K562 (cell line): ENCODE measurements around the gene CCDC78. TPM values are rescaled to one million over a fixed set of nuclear protein-coding genes. Genes with fewer than 3 reads are reported as not detected.

ENCODE experiments used
- ATAC-seq: fragments of 200-7000 bp; cut with Tn5 transposase; 3 replicates; pipeline ENCODE4 v1.9.1; 2020; ENCODE audit warnings: moderate library complexity
- BruUV-seq: library from RNA; stranded (reverse); fragments of 400-500 nt; replicated peaks from 2 replicates; lab custom pipeline; 2021; lab: Mats Ljungman, UMichigan
- CTCF ChIA-PET: fragments of 300-600 bp; formaldehyde crosslinking; extraction: SDS; loops from one replicate; lab custom pipeline; 2021; ENCODE audit warnings: low intra/inter-chr PET ratio; lab: Yijun Ruan, JAX
- POLR2A ChIA-PET: fragments of 300-600, 350-650 bp; sonication (Branson Sonifier 250); formaldehyde crosslinking; extraction: SDS; loops from one replicate; lab custom pipeline; 2021; ENCODE audit warnings: antibody characterized with exemption, inconsistent platforms; lab: Yijun Ruan, JAX
- DNase-seq, 4 experiments: peaks; one replicate each; pipeline versions ENCODE4 v3.0.0 to v3.0.0-alpha.2; 2011 to 2018; ENCODE audit warnings: low spot score in 3 of 4, mixed read lengths in 3 of 4; ENCODE audit errors: extremely low read depth in 1 of 4
- FAIRE-seq: peaks from 2 replicates; lab custom pipeline; 2011; peaks lifted over from hg19 to GRCh38; lab: Jason Lieb, UNC
- H2AFZ ChIP-seq: 2 replicates; pipeline ENCODE4 v1.6.0; 2011; ENCODE audit warnings: low read depth, low read length, control low read depth, inconsistent platforms
- H3K27ac ChIP-seq: fragments of 200-600 bp; 3 replicates; pipeline ENCODE4 v1.8.0; 2011; ENCODE audit warnings: low read depth, mild to moderate bottlenecking, control low read depth, inconsistent platforms, low read length, moderate library complexity, mixed read lengths; ENCODE audit errors: extremely low read depth
- H3K27me3 ChIP-seq, 2 experiments: fragments of 300-600 bp in 1 of 2; 2 replicates in 1 of 2; 3 replicates in 1 of 2; pipeline versions ENCODE4 v1.6.0 to v1.8.0; 2011; ENCODE audit warnings: inconsistent platforms in 2 of 2, low read length in 2 of 2, mild to moderate bottlenecking in 1 of 2, mixed read lengths in 1 of 2, moderate library complexity in 1 of 2; ENCODE audit not compliant: control insufficient read depth in 2 of 2, insufficient read depth in 2 of 2
- H3K36me3 ChIP-seq: fragments of 300-600 bp; 3 replicates; pipeline ENCODE4 v1.8.0; 2011; ENCODE audit warnings: mild to moderate bottlenecking, low read length, inconsistent platforms; ENCODE audit not compliant: control insufficient read depth, insufficient read depth
- H3K4me1 ChIP-seq, 2 experiments: fragments of 200-600 bp in 1 of 2; replicated peaks in 1 of 2; 2 replicates in 1 of 2; 3 replicates in 1 of 2; pipeline versions ENCODE4 v1.5.1 to v1.8.0; 2011; ENCODE audit warnings: inconsistent platforms in 2 of 2, low read length in 2 of 2, mild to moderate bottlenecking in 1 of 2, mixed read lengths in 1 of 2, moderate library complexity in 1 of 2; ENCODE audit not compliant: control insufficient read depth in 2 of 2, insufficient read depth in 2 of 2
- H3K4me2 ChIP-seq: 2 replicates; pipeline ENCODE4 v1.6.1; 2011; ENCODE audit warnings: low read length, control low read depth, inconsistent platforms, mixed read lengths; ENCODE audit not compliant: insufficient read depth
- H3K4me3 ChIP-seq: fragments of 200-600 bp; sonication (generic), shearing (Covaris generic); 2 replicates; pipeline ENCODE4 v1.5.1; 2016; ENCODE audit warnings: control low read depth, inconsistent platforms
- H3K79me2 ChIP-seq: fragments of 200-600 bp; 3 replicates; pipeline ENCODE4 v1.8.0; 2011; ENCODE audit warnings: low read length, inconsistent platforms; ENCODE audit not compliant: control insufficient read depth, insufficient read depth
- H3K9ac ChIP-seq, 2 experiments: 2 replicates each; pipeline versions ENCODE4 v1.6.0 to v1.6.1; 2011; ENCODE audit warnings: low read depth in 2 of 2, low read length in 2 of 2, control low read depth in 1 of 2, inconsistent platforms in 1 of 2, mild to moderate bottlenecking in 1 of 2, mixed read lengths in 1 of 2; ENCODE audit not compliant: insufficient read depth in 1 of 2
- H3K9me1 ChIP-seq: one replicate; pipeline ENCODE4 v1.6.0; 2011; ENCODE audit warnings: inconsistent platforms, mild to moderate bottlenecking, low read length, moderate library complexity; ENCODE audit not compliant: control insufficient read depth, insufficient read depth
- H3K9me3 ChIP-seq: replicated peaks from 2 replicates; pipeline ENCODE4 v1.5.1; 2011; ENCODE audit warnings: low read depth, low read length, inconsistent platforms; ENCODE audit not compliant: control insufficient read depth, insufficient read depth
- H4K20me1 ChIP-seq: replicated peaks from 2 replicates; pipeline ENCODE4 v1.6.1; 2011; ENCODE audit warnings: low read length, inconsistent platforms, mixed read lengths; ENCODE audit not compliant: control insufficient read depth, insufficient read depth
- CBX1 ChIP-seq: sonication (generic); IDR thresholded peaks from 2 replicates; pipeline ENCODE4 v1.6.1; 2016; ENCODE audit warnings: antibody characterized with exemption, low read depth, mild to moderate bottlenecking
- PCBP1 ChIP-seq: fragments of 200-400 bp; formaldehyde crosslinking; IDR thresholded peaks from 2 replicates; pipeline ENCODE4 v1.6.1; 2018; ENCODE audit warnings: mild to moderate bottlenecking, low read depth, low read length; ENCODE audit not compliant: poor library complexity, severe bottlenecking
- POLR2A ChIP-seq: fragments of 450-650 bp; conservative IDR thresholded peaks from 2 replicates; pipeline ENCODE4 v1.6.1; 2016
- POLR2G ChIP-seq: fragments of 200-400 bp; formaldehyde crosslinking; IDR thresholded peaks from 2 replicates; pipeline ENCODE4 v1.6.1; 2017; ENCODE audit warnings: low read depth, mild to moderate bottlenecking, antibody characterized with exemption, low read length, moderate library complexity
- RBFOX2 ChIP-seq: fragments of 200-400 bp; formaldehyde crosslinking; IDR thresholded peaks from 2 replicates; pipeline ENCODE4 v1.6.1; 2017; ENCODE audit warnings: low read depth, mild to moderate bottlenecking, low read length, moderate library complexity
- SUPT5H ChIP-seq: fragments of 450-650 bp; IDR thresholded peaks from 2 replicates; pipeline ENCODE4 v1.6.1; 2016
- ZNF445 ChIP-seq: fragments of 250-450 bp; sonication (Bioruptor Pico); IDR thresholded peaks from 2 replicates; pipeline ENCODE4 v1.4.0; 2020; ENCODE audit warnings: low read depth, mild to moderate bottlenecking, moderate library complexity
- WGBS: fragments of 100-300 bp; shearing (Covaris generic); methylation state at CpG from one replicate; pipeline ENCODE4 v1.1.6; 2016; ENCODE audit warnings: low coverage, mixed read lengths; ENCODE audit not compliant: insufficient coverage; ENCODE audit errors: missing lambda C conversion rate; 5-methylcytosine and 5-hydroxymethylcytosine counted together
- in situ Hi-C: fragments of 300-500 bp; cut with MboI; formaldehyde crosslinking; loops from 4 replicates; pipeline ENCODE4 v1.15.0; 2018; ENCODE audit warnings: inconsistent platforms, mixed read lengths
- intact Hi-C: fragments of 100-400 bp; cut with micrococcal nuclease; formaldehyde crosslinking; loops from 2 replicates; pipeline ENCODE4 v1.14.2; 2022
- polyA plus RNA-seq, 8 experiments: library from polyadenylated mRNA; depleted of rRNA in 4 of 8; stranded (reverse) in 5 of 8; unstranded in 3 of 8; fragments of >200 nt; fragmentation: Nextera tagmentation in 2 of 8; fragmentation: Illumina TruSeq in 1 of 8; extraction: Ambion mirVana in 2 of 8; extraction: Trizol in 1 of 8; gene quantifications; 2 replicates each; pipeline versions ENCODE4 v1.2.1 to v1.2.3, GENCODE V29; 2011 to 2014; ENCODE audit warnings: inconsistent platforms in 1 of 8, missing spikeins in 1 of 8
- total RNA-seq, 7 experiments: library from RNA; depleted of rRNA in 6 of 7; stranded (reverse); fragments of >200 nt in 6 of 7; fragmentation: Illumina TruSeq in 2 of 7; extraction: Trizol in 2 of 7; gene quantifications; 2 replicates each; pipeline versions ENCODE4 v1.2.1 to v1.2.3, GENCODE V29; 2011 to 2021; ENCODE audit warnings: low replicate concordance in 1 of 7
- TF ChIP-seq, protein P1 (sequence below): sonication (generic); formaldehyde crosslinking; IDR thresholded peaks from 2 replicates; pipeline ENCODE4 v1.8.0; 2022; ENCODE audit warnings: missing genetic modification reagents, mild to moderate bottlenecking, moderate library complexity, borderline replicate concordance
- TF ChIP-seq, protein P2 (sequence below): sonication (generic); formaldehyde crosslinking; IDR thresholded peaks from 2 replicates; pipeline ENCODE4 v1.8.0; 2022; ENCODE audit warnings: mild to moderate bottlenecking, missing genetic modification reagents
- TF ChIP-seq, protein P3 (sequence below), 2 experiments: IDR thresholded peaks; 2 replicates each; pipeline ENCODE4 v1.6.1; 2011; ENCODE audit warnings: borderline replicate concordance in 1 of 2, control low read depth in 1 of 2, low read depth in 1 of 2, low read length in 1 of 2, mild to moderate bottlenecking in 1 of 2, mixed read lengths in 1 of 2, moderate library complexity in 1 of 2; ENCODE audit not compliant: insufficient read depth in 1 of 2, insufficient read length in 1 of 2, poor library complexity in 1 of 2, severe bottlenecking in 1 of 2; ENCODE audit errors: extremely low read depth in 1 of 2
- TF ChIP-seq, protein P4 (sequence below): fragments of 250-450 bp; sonication (Bioruptor Pico); IDR thresholded peaks from 2 replicates; pipeline ENCODE4 v1.4.0; 2020; ENCODE audit warnings: mild to moderate bottlenecking, moderate library complexity

CCDC78 gene
- total and polyA plus RNA-seq, 9 of the 15 experiments (the other 6 are each of a cell fraction or from before 2014, with no cell fraction given), result 0.24 to 17.7 (median 2.9) TPM

DNA sequence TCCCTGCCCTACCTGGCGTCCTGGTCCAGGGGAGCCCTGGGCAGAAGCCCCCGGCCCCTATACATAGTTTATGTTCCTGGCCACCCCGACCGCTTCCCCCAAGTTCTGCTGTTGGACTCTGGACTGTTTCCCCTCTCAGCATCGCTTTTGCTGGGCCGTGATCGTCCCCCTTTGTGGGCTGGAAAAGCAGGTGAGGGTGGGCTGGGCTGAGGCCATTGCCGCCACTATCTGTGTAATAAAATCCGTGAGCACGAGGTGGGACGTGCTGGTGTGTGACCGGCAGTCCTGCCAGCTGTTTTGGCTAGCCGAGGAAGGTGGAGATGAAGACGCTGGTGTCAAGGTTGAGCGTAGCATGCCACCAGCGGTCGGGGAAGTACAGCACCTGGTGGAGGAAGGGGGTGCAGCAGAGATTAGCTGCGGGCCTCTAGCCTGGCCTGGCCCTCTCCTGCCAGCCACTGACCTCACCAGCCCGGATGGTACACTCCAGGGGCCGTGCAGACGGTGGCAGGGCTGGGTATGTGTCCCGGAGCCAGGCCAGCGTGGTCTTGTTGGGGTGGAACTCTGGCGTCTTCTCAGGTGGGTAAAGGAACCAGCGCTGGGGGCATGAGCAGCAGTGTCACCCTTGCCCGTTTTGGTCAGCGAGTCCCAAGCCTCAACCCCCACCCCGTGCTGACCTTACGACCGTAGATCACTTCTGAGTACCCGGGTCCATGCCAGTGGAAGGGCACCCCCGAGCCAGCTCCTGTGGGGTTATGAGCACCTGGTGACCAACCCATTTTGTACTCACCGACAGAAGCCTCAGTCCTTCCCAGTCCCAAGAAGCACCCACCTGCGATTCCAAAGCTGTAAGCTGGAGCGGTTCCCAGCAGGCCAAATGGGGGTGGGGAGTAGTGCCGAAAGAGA is 43.5 kb downstream of the CCDC78 start:
- Histone ChIP-seq H3K9ac (peak overlapping the region; percentile 83 to 98; a peak in 3 of 4 replicates), H3K9me1 (peaks cover 11% of the 10 kb centered on the region), H3K36me3 (peaks cover 58% of the 10 kb centered on the region), H3K4me1 (peaks cover 33 to 98% of the 10 kb centered on the region in 2 experiments), H3K4me3 (peak overlapping the region; percentile 98), H2AFZ (no peak overlapping the region), H4K20me1 (peaks cover 21% of the 10 kb centered on the region), H3K9me3 (no peaks in the 10 kb centered on the region), H3K4me2 (peak overlapping the region; percentile 75), H3K27me3 (no peaks in the 10 kb centered on the region), H3K27ac (peak overlapping the region; percentile 88), H3K79me2 (peaks cover 41% of the 10 kb centered on the region)
- FAIRE-seq (peak; percentile 23), ATAC-seq (no peak), DNase-seq (no peak)
- TSS peak; percentile 62 for BruUV-seq
- WGBS, result 67% methylated on average over 35 of the region's 36 CpGs
- ChIA-PET POLR2A (interaction anchor here (1.1 to 1.4 kb wide), 2 partner anchors 10 to 156 kb away, joined by 3 to 4 read pairs; partner anchors contain the start of gene CAPN15), CTCF (interaction anchor here (0.6 kb wide), 1 partner anchor 14 kb away, joined by 3 read pairs; no protein-coding TSS in a partner anchor)
- intact Hi-C loops, result loop anchor here (5.0 kb wide), 1 partner anchor 285 kb away; the partner anchor contains the start of gene NME4
- in situ Hi-C loops, result no loop called here
- TF ChIP-seq, protein P1, sequence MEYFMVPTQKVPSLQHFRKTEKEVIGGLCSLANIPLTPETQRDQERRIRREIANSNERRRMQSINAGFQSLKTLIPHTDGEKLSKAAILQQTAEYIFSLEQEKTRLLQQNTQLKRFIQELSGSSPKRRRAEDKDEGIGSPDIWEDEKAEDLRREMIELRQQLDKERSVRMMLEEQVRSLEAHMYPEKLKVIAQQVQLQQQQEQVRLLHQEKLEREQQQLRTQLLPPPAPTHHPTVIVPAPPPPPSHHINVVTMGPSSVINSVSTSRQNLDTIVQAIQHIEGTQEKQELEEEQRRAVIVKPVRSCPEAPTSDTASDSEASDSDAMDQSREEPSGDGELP (CRISPR knock-in tag), result peak; percentile 38; the same call in 1 of the 2 replicates
- TF ChIP-seq, protein P2, sequence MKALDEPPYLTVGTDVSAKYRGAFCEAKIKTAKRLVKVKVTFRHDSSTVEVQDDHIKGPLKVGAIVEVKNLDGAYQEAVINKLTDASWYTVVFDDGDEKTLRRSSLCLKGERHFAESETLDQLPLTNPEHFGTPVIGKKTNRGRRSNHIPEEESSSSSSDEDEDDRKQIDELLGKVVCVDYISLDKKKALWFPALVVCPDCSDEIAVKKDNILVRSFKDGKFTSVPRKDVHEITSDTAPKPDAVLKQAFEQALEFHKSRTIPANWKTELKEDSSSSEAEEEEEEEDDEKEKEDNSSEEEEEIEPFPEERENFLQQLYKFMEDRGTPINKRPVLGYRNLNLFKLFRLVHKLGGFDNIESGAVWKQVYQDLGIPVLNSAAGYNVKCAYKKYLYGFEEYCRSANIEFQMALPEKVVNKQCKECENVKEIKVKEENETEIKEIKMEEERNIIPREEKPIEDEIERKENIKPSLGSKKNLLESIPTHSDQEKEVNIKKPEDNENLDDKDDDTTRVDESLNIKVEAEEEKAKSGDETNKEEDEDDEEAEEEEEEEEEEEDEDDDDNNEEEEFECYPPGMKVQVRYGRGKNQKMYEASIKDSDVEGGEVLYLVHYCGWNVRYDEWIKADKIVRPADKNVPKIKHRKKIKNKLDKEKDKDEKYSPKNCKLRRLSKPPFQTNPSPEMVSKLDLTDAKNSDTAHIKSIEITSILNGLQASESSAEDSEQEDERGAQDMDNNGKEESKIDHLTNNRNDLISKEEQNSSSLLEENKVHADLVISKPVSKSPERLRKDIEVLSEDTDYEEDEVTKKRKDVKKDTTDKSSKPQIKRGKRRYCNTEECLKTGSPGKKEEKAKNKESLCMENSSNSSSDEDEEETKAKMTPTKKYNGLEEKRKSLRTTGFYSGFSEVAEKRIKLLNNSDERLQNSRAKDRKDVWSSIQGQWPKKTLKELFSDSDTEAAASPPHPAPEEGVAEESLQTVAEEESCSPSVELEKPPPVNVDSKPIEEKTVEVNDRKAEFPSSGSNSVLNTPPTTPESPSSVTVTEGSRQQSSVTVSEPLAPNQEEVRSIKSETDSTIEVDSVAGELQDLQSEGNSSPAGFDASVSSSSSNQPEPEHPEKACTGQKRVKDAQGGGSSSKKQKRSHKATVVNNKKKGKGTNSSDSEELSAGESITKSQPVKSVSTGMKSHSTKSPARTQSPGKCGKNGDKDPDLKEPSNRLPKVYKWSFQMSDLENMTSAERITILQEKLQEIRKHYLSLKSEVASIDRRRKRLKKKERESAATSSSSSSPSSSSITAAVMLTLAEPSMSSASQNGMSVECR (CRISPR knock-in tag), result 0 out of 2 replicates have a peak, but pooled peaks have one; percentile 22
- TF ChIP-seq POLR2A (peak; percentile 38; the same call in 1 of the 2 replicates), PCBP1 (peak; percentile 50), RBFOX2 (peak; percentile 13), CBX1 (peak; percentile 53; the same call in 1 of the 2 replicates), POLR2G (peak; percentile 64), ZNF445 (no peak), SUPT5H (peak; percentile 12; the same call in 1 of the 2 replicates)
- TF ChIP-seq, protein P3, sequence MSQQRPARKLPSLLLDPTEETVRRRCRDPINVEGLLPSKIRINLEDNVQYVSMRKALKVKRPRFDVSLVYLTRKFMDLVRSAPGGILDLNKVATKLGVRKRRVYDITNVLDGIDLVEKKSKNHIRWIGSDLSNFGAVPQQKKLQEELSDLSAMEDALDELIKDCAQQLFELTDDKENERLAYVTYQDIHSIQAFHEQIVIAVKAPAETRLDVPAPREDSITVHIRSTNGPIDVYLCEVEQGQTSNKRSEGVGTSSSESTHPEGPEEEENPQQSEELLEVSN (IDR thresholded peaks at IDR 0.05; ENCODE audit: borderline replicate concordance in 1 of 2, extremely low read depth in 1 of 2, insufficient read depth in 1 of 2, insufficient read length in 1 of 2, low read depth in 1 of 2, low read length in 1 of 2, poor library complexity in 1 of 2, severe bottlenecking in 1 of 2), result peak in 1 of 2 experiments; percentile 6
- TF ChIP-seq, protein P4, sequence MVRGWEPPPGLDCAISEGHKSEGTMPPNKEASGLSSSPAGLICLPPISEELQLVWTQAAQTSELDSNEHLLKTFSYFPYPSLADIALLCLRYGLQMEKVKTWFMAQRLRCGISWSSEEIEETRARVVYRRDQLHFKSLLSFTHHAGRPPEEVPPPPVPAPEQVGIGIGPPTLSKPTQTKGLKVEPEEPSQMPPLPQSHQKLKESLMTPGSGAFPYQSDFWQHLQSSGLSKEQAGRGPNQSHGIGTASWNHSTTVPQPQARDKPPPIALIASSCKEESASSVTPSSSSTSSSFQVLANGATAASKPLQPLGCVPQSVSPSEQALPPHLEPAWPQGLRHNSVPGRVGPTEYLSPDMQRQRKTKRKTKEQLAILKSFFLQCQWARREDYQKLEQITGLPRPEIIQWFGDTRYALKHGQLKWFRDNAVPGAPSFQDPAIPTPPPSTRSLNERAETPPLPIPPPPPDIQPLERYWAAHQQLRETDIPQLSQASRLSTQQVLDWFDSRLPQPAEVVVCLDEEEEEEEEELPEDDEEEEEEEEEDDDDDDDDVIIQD (CRISPR knock-in tag), result no peak
